COLO668 (cell line): Measurements from ENCODE around the gene STAP2.
"Not testable (repeated sequence)": the region's sequence is repeated elsewhere in the genome, so short reads cannot be mapped to it uniquely, and the experiment has no call there.

Experiments
- DNase-seq: peaks from one replicate; lab custom pipeline; 2025; ENCODE audit not compliant: unreplicated experiment; lab: John Stamatoyannopoulos, UW

The STAP2 gene

DNA sequence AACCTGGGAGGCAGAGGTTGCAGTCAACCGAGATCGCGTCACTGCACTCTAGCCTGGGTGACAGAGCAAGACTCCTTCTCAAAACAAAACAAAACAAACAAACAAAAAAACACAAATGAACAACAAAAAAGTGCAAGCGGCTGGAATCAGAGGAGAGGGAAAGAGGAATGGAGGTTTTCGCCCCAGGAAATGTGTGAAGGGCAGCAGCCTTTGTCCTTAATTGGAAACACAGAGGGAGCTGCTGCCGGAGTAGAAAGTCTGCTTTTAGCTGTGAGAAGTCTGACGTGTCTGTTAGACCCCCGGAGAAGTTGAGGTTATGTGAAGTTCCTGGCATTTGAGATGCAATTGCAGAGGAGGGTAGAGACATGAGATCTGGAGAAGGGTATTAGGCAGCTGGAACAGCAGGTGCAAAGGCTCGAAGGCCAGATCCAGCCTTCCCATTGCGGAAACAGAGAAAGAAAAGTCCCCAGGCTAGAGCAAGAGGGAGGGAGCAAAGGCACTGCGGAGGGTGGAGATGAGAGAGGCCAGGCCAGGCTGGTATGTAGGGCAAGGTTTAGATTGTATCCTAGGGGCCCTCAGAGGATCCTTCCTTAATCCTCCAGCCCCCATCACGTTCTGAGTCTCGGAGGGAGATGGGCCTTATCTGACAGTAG, 36.9 kb downstream of the STAP2 start:
- DNase-seq: no peak

DNA sequence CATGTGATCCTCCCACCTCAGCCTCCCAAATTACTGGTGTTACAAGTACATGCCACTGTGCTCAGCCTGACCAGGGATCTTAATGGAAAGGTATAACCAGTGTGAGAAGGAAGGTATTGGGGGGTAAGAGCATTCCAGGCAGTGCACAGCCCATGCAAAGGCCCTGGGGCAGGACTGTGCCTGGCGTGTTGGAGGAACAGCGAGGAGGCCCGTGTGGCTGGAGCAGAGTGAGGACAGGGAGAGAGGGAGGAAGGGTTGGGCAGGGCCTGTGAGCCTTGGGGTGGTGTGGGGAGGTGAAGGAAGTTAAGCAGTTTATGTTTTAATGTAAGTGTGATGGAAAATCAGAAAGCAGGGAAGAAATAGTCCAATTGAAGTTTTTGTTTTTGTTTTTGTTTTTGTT, 38.0 kb downstream of the STAP2 start:
- no peak for DNase-seq

DNA sequence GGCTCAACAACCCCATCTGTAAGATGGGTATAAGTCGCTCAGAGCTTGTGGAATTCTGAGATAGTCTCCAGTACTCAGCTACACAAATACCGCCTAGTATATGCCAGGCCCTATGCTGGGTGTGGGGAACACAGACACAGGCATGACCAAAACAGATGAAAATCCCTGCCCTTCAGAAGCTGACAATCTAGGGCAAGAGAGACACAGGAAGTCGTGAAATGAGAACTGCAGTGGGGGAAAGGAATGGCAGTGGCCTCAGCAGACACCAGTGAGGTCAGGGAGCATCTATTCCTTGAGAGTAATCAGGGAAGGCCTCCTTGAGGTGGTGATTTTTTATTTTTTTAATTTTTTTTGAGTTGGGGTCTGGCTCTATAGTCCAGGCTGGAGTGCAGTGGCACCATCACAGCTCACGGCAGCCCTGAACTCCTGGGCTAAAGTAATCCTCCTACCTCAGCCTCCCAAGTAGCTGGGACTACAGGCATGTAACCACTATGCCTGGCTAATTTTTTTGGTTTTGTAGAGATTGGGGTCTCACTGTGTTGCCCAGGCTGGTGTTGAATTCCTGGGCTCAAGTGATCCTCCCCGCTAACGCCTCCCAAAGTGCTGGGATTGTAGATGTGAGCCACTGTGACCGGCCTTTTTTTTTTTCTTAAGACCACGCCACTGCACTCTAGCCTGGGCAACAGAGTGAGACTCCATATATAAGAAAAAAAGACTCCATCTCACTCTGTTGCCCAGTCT, 39.6 kb downstream of the STAP2 start:
- no peak for DNase-seq

DNA sequence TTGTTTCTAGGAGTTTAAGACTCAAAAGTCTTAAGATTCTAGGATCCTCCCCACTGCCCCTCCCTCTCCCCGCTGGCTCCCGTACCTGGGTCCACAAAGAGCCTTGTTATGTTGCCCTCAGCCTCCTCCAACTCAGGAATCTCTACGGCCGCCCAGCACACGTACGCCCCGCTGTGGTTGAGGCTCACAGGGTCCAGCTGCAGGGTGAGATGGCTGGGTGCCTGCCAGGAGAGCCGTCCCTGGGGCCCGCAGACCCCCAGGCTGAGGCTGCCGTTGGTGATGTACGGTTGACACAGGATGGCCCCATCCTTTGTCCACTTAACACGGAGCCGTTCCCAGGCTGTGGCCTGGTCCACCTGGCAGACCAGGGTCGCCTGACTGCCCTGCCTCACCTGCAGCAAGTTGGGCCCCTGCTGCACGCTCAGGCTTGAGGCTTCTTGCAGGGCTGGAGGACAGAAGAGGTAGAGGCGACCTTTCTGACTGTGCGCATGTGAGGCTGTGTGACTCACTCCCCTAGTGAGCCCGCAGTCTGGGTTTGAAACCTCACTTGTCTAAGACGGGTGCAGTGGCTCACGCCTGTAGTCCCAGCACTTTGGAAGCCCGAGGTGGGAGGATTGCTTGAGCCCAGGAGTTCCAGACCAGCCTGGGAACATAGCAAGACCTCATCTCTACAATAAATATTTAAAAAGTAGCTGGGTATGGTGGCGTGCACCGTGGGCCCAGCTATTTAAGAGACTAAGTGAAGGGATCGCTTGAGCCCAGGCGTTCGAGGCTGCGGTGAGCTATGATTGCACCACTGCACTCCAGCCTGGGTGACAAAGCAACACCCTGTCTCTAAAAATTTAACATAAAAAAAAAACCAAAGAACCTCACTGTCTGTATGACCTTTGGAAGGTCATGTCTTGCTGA, 40.5 kb downstream of the STAP2 start:
- no peak for DNase-seq

DNA sequence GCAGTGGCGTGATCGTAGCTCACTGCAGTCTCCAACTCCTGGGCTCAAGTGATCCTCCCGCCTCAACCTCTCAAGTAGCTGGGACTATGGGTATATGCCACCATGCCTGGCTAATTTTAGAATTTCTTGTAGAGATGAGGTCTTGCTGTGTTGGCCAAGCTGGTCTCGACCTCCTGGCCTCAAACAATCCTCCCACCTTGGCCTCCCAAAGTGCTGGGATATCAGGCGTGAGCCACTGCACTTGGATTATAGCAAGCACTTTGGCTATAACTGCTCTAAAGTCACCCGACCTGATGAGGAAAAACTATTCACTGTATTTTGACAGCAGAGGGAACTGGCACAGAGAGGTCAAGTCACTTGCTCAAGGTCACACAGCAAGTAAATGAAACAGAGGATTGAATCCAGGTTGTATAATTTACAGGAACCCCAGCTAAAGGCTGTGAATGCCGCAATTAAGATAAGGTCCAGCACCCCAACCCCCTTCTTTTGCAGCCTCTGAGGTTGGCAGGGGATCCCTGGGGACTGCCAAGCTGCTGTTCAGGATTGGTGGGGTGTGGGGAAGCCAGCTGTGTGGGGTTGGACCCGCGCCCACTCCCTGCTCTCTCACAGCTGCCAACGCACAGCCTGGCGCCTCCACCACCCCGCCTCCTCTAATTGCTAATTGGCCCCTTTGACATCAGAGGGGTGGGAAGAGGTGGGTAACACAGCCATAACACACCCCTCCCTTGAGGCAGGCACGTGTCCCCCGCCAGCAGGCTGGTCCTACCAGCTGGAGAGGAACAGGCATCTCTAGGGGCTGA, 42.5 kb downstream of the STAP2 start:
- no peak for DNase-seq

DNA sequence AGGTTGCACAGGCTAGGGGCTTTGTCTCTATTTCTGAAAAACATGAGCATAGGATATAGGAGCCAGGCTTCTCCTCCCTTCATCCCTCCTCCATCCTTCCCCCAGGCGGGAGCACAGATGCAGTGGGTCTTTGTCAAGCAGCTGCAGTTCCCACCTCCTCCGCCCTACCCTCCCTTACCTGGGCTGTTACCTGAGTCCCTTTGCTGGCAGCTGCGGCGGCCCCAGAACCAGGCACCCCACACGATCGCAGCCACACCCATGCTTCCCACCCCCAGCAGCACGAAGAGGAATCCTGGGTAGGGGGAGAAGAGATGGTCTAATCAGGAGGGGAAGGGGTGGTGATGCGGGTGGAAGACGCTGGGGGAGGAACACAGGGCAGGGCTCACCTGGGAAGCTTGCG, 44.2 kb downstream of the STAP2 start:
- DNase-seq: no peak

DNA sequence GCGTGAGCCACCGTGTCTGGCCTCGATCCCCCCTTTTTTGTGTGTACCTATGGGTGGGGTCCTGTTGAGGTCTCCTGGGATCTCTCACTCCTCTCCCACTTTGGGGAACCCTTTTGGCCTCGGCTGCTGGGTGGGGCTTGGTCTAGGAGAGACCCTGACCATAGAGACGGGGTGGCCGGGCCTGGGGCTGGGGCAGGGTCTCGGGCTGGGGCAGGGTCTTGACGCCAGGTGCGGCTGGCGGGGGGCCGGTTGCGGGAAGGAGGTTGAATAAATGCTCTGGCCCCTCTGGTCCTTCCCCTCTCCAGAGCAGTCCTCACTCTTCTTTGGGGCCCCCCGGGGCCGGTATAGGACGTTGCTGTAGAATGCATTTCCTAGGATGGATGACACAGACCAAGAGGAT, 46.1 kb downstream of the STAP2 start:
- no peak for DNase-seq

DNA sequence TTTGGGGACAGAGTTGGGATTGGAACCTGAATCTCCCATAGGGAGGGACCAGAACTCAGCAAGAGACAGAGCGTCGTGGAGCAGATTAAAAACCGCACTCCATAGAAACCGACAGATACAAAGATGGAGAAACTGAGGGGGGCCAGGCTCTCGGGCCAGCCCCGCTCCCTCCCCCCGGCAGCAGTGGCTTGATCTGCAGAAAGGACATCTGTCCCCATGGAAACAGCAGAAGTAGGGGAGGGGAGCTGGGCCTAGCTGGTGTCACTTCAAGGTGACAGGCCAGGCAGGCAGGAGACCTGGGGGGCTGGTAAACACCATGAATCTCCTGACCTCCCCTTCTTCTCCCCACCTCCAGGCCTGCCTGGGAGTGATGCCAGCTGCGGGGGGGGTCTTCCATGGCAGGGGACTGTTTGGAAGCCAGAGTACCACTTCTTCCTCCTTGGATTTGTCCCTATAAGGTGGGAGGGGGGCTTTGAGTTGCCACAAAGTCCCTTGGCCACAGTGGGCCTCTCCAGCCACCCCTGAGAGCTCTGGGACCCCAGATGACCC, 47.4 kb downstream of the STAP2 start:
- DNase-seq: no peak

DNA sequence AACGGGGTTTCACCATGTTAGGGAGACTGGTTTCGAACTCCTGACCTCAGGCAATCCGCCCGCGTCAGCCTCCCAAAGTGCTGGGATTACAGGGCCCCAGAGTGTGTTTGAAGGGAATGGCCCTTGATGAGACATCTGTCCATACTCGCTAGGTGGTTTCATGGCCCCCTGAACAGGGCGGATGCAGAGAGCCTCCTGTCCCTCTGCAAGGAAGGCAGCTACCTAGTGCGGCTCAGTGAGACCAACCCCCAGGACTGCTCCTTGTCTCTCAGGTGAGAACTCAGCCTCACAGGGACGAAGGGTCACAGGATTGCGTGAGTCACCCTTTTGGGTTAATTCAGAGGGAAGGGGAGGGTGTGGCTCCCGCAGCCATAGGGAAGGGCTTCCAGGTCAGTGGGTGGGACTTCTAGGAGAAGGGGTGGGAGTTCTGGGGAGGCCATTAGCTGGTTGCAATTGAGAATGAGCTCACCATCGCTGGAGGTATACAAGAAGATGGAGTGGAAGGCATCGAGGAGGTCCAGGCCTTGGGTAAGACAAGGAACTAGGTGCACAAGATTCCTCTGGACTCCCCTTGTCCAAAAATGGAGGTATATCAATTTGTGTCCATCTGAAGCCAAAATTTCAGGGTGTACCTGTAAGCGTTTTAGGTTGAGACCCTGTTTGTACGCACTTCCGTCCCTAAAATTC, 50.4 kb downstream of the STAP2 start:
- DNase-seq: no peak

DNA sequence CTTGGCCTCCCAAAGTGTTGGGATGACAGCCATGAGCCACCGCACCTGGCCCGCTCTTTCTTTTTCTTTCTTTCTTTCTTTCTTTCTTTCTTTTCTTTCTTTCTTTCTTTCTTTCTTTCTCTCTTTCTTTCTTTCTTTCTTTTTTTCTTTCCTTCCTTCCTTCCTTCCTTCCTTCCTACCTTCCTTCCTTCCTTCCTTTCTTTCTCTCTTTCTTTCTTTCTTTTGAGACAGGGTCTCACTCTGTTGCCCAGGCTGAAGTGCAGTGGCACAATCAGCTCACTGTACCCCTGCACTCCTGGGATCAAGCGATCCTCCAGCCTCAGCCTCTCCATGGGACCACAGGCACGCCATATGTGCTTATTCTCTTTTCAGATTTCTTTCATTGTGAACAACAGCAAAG, 52.5 kb downstream of the STAP2 start:
- DNase-seq: not testable (repeated sequence)

DNA sequence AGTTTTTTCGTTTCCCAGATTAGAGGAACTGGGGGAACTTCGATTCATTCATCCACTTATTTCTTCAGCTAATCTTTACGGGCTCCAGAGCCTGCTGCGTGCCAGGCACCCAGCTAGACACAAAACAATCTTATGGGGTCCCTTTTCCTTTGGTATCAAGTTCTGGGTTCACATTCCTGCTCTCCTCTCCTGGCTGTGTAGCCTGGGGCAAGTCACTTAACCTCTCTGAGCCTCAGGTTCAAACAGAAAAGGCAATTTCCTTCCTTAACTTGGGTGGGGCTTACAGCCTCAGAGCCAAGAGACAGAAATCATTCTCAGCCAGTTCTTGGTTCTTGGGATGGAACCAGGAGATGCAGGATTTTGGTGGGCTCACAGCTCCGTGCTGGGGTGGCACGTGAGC, 53.7 kb downstream of the STAP2 start:
- DNase-seq: no peak

DNA sequence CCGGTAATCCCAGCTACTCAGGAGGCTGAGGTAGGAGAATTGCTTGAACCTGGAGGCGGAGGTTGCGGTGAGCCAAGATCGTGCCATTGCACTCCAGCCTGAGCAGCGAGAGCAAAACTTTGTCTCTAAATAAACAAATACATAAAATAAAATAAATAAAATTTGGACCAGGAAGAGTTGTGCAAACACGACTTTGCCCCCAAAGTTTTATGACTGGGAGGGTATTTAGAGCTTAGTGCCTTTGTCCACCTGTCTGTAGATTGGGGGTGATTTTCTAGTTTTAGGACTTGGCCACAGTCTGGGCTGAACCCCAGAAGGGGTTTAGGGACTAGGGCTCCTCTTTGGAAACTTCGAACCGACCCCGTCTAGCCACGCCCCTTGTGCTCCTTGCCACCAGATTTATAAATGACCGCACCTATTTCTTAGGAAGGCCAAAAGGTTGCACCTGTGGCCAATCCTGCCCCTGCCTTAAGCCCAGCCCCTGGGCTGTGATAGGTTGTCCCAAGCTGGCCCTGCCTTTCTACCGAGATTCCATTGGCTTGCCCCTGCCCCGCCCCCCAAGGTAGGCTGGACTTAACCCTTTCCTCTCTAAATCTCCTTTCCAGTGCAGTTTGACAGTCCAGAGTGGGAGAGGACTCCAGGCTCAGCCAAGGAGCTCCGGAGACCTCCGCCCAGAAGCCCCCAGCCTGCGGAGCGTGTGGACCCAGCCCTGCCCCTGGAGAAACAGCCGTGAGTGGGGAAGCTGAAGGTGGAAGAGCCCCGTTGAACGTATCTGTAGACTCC, 54.3 kb downstream of the STAP2 start:
- DNase-seq: no peak

DNA sequence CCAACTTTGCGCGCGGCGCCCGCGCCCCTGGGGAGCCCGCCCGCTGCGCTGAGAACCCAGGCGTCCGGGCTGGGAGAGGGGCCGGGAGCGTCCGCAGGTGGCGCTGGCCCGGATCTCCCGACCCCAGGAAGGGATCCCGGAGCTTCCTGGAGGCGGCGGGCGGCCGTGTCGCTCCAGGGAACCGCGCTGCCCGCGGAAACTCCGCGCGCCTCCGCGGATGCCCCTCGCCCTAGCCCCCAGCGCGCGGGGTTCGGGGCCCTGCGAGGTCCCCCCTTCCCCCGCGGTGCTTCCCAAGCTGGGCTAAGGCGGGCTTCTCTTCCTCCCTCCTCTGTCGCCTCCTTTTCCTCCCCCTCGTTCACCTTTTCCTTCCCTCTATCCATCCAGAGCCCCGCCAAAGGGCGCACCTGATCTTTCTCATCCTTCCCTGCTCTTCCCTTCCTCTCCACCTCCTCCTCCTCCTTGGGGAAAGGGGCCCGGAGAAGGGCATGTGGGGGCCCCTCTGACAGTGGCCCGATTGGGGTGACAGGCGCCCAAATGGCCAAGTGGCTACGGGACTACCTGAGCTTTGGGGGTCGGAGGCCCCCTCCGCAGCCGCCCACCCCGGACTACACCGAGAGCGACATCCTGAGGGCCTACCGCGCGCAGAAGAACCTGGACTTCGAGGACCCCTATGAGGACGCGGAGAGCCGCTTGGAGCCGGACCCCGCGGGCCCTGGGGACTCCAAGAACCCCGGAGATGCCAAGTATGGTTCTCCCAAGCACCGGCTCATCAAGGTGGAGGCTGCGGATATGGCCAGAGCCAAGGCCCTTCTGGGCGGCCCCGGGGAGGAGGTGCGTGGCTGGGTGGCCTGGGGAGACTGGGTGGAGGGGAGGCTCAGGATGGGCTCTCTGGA, 58.9 kb downstream of the STAP2 start:
- DNase-seq: no peak

DNA sequence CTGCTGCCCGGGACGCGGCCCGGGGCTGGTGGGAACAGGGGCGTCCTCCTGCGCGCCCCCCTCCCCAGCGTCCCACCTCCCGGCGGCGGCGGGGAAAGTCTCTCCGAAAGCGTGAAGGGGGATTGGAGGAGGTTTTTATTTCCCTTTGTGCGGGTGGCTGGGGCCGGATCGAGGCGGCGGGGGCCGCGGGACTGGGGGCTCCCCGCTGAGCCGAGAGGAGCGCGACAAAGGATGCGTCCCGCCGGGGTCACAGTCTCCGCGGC, 59.4 kb downstream of the STAP2 start:
- no peak for DNase-seq

DNA sequence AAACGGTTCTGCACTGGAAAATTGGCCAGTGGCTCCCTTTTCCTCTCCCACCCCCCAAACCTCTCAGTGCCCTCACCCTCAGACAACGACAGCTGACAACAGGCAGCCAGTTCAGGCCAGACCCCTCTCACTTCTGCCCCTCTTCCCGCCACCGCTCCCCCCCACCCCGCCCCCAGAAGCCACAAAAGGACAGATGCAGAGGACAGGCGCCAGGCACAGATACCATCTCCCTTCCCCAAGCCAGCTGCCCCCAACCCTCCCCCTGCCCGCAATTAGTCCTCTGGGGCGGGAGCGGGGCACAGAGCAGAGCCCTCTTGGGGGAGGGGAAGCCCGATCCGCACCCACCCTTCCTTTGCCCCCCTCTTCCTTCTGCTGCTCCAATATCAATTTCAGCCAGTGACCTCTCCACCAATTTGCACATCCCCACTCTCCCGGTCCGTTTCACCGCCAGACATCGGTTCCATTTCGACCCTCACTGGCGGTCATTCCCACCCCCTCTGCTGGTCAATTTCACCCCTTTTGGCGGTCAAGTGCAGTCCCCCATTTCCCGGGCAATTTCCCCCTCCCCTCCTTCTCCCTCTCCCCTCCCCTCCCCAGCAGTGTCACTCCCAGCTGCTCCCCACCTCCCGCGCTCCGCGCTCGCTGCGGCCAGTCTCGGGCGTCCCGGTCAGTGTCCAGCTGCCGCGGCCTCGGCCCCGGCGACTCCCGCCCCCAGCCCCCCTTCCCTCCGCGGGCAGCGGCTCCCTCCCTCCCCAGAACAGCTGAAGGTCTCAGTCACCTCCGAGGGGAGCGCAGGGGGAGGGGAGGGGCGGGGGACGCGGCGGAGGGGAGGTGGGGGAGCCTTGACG, 60.0 kb downstream of the STAP2 start, which contains the start of gene SHD:
SHD (plus strand) TSS at position 848 of the 848 bp plus-strand sequence. CDS start 798 bp downstream, outside the sequence.
- no peak for DNase-seq

DNA sequence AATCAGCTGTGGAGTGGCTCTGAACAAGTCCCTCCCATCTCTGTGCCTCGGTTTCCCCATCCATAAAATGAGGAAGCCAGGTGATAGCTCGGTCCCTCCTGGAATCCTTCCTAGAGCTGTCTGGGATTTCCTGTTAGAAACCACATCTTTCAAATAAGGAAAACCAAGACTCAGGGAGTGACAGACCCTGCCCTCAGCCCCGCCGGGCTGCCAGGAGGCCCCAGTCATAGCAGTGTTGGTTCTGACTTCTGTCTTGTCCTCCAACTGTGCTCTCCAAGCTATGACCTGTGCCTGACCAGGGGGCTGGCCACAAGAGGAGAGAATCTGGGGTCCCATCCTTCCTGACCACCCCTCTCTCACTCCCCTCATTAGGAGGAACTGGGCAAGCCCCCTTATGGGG, 60.6 kb downstream of the STAP2 start:
- DNase-seq: no peak

DNA sequence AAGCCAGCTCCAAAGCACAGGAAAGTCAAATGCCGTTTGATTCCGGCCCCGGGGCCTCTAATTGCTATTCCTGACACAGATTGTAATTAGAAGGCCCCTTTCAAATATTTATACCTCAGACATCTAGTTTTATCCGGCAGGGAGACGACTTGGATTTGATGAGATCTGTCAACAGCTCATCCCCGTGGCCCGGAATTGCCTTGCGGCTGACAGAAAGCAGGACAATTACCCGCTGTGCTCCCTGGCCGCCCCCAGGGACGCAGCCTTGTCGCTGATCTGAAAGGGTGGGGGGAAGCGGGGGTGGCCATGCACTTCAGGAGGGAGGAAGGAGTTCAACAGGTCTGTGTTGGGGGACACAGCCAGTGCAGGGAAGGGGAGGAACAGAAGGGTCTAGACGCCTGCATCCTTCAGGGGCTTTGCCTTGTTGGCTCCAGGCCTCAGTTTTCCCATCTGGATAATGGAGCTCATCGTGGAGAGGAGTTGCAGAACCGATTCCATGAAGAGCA, 61.4 kb downstream of the STAP2 start:
- no peak for DNase-seq
